PC-3 (cell line): ENCODE results near the gene IGSF3.

Experiments used
- CTCF ChIP-seq: fragments of 300-600 bp; sonication (generic); conservative IDR thresholded peaks from 2 replicates; pipeline ENCODE4 v1.5.1; 2017; ENCODE audit warnings: antibody characterized with exemption, low read depth, mild to moderate bottlenecking, low read length
- EZH2 ChIP-seq: fragments of 300-600 bp; sonication (generic); IDR thresholded peaks from one replicate; pipeline ENCODE4 v1.6.1; 2017; ENCODE audit warnings: antibody characterized with exemption, mild to moderate bottlenecking, low read length; ENCODE audit not compliant: unreplicated experiment
- EZH2phosphoT487 ChIP-seq: fragments of 300-600 bp; sonication (generic); IDR thresholded peaks from 2 replicates; pipeline ENCODE4 v1.6.1; 2018; ENCODE audit warnings: mild to moderate bottlenecking, antibody characterized with exemption, low read length, borderline replicate concordance

- TF ChIP-seq CTCF: no peak
- TF ChIP-seq EZH2: no peak
- TF ChIP-seq EZH2phosphoT487: no peak
These were observed 8.8 kb upstream of the IGSF3 start for GRCh38 chr1:116676291-116676690.
